HG02970 (cell line): Measurements from ENCODE around the gene NR6A1.

Experiments
- ATAC-seq: cut with Tn5 transposase; IDR thresholded peaks from one replicate; pipeline ENCODE4 v1.9.1; 2021; ENCODE audit warnings: mild to moderate bottlenecking, moderate library complexity, moderate number of reproducible peaks; ENCODE audit not compliant: unreplicated experiment, low FRiP score

NR6A1 gene

GRCh38 chr9:124733964-124734740 lies 37.0 kb downstream of the NR6A1 start:
- no peak for ATAC-seq

- no peak for ATAC-seq
Observed at GRCh38 chr9:124730772-124731171, 40.3 kb downstream of the NR6A1 start.

GRCh38 chr9:124726886-124727285 lies 44.2 kb downstream of the NR6A1 start:
- no peak for ATAC-seq

- ATAC-seq, result no peak
Observed at GRCh38 chr9:124725068-124725452, 46.1 kb downstream of the NR6A1 start.

GRCh38 chr9:124724415-124725067 lies 46.6 kb downstream of the NR6A1 start:
- ATAC-seq, result no peak

- no peak for ATAC-seq
Observed at GRCh38 chr9:124723352-124723751, 47.8 kb downstream of the NR6A1 start.

- no peak for ATAC-seq
Observed at GRCh38 chr9:124721109-124721906, 49.8 kb downstream of the NR6A1 start.

- no peak for ATAC-seq
Observed at GRCh38 chr9:124720429-124721108, 50.5 kb downstream of the NR6A1 start.

- ATAC-seq, result no peak
Observed at GRCh38 chr9:124718928-124719327, 52.2 kb downstream of the NR6A1 start.

- ATAC-seq, result no peak
Observed at GRCh38 chr9:124717597-124717996, 53.5 kb downstream of the NR6A1 start.

- ATAC-seq, result no peak
Observed at GRCh38 chr9:124716808-124717207, 54.3 kb downstream of the NR6A1 start.

GRCh38 chr9:124710766-124711165 lies 60.3 kb downstream of the NR6A1 start:
- ATAC-seq, result no peak

- ATAC-seq, result no peak
Observed at GRCh38 chr9:124709292-124709690, 61.8 kb downstream of the NR6A1 start.

- ATAC-seq, result no peak
Observed at GRCh38 chr9:124708633-124709291, 62.3 kb downstream of the NR6A1 start.

GRCh38 chr9:124708074-124708473 lies 63.0 kb downstream of the NR6A1 start:
- ATAC-seq, result no peak

- no peak for ATAC-seq
Observed at GRCh38 chr9:124707666-124708065, 63.4 kb downstream of the NR6A1 start.

GRCh38 chr9:124706685-124707084 lies 64.4 kb downstream of the NR6A1 start:
- ATAC-seq, result no peak

GRCh38 chr9:124699575-124699974 lies 71.5 kb downstream of the NR6A1 start:
- no peak for ATAC-seq

- no peak for ATAC-seq
Observed at GRCh38 chr9:124698265-124698664, 72.8 kb downstream of the NR6A1 start.
